Activated CD8-positive, alpha-beta memory T cell treated with anti-CD3 and anti-CD28 coated beads, Interleukin-2, amount 50 U/mL, for 1 hour (primary cell): ENCODE data around the gene TUBA1A.
"Not testable (repeated sequence)": the region's sequence is repeated elsewhere in the genome, so short reads cannot be mapped to it uniquely, and the experiment has no call there.

Source experiments
- DNase-seq: peaks from one replicate; pipeline ENCODE4 v3.0.0-alpha.2; 2020; ENCODE audit errors: extremely low read depth

Gene TUBA1A

GRCh38 chr12:49188916-49189367 is at the start of gene TUBA1A:
Gene TUBA1A, minus strand, starts transcription at chr12:49189080. Its CDS starts 101 bp downstream, at chr12:49188979.
- peak; percentile 95 for DNase-seq

GRCh38 chr12:49236423-49236822 is 47.5 kb upstream of the TUBA1A start:
- DNase-seq, result no peak

GRCh38 chr12:49233842-49234526 is 45.1 kb upstream of the TUBA1A start:
- DNase-seq, result no peak

GRCh38 chr12:49232940-49233841 is 44.3 kb upstream of the TUBA1A start:
- DNase-seq, result no peak

GRCh38 chr12:49231878-49232655 is 43.2 kb upstream of the TUBA1A start:
- no peak for DNase-seq

- no peak for DNase-seq
Measured at GRCh38 chr12:49230805-49231194, 41.9 kb upstream of the TUBA1A start.

- DNase-seq, result no peak
Measured at GRCh38 chr12:49230176-49230804, 41.4 kb upstream of the TUBA1A start.

- DNase-seq, result no peak
Measured at GRCh38 chr12:49228653-49229052, 39.8 kb upstream of the TUBA1A start.

GRCh38 chr12:49227713-49228112 is 38.8 kb upstream of the TUBA1A start:
- DNase-seq, result no peak

- DNase-seq, result no peak
Measured at GRCh38 chr12:49225576-49226166, 36.8 kb upstream of the TUBA1A start.

GRCh38 chr12:49223590-49224369 is 34.9 kb upstream of the TUBA1A start:
- DNase-seq, result no peak

- DNase-seq, result no peak
Measured at GRCh38 chr12:49223122-49223521, 34.2 kb upstream of the TUBA1A start.

GRCh38 chr12:49220972-49221371 is 32.1 kb upstream of the TUBA1A start:
- no peak for DNase-seq

GRCh38 chr12:49219417-49220026 is 30.6 kb upstream of the TUBA1A start:
- no peak for DNase-seq

GRCh38 chr12:49212572-49212971 is 23.7 kb upstream of the TUBA1A start:
- no peak for DNase-seq

- DNase-seq, result not testable (repeated sequence)
Measured at GRCh38 chr12:49210703-49211102, 21.8 kb upstream of the TUBA1A start.

- no peak for DNase-seq
Measured at GRCh38 chr12:49208676-49209075, 19.8 kb upstream of the TUBA1A start.

- no peak for DNase-seq
Measured at GRCh38 chr12:49208146-49208545, 19.3 kb upstream of the TUBA1A start.

- no peak for DNase-seq
Measured at GRCh38 chr12:49206389-49206788, 17.5 kb upstream of the TUBA1A start.
